ENCODE results near the gene CHN1.
A peak's percentile ranks its signal among the peaks of the same experiment; 100 is the strongest.

CHN1 gene

GRCh38 chr2:174981331-174981730, 23.9 kb downstream of the CHN1 start:
- DNase-seq (ENCODE audit: low read depth, low spot score), result no peak

GRCh38 chr2:174979996-174980395, 25.2 kb downstream of the CHN1 start:
- no peak for DNase-seq (ENCODE audit: low read depth, low spot score)
- no peak overlapping the region for H3K4me3 ChIP-seq (ENCODE audit: low read length)

More at GRCh38 chr2:174981331-174981730, 23.9 kb downstream of the CHN1 start:
- H3K4me3 ChIP-seq (ENCODE audit: low read length), result no peak overlapping the region

- no peak overlapping the region for H3K4me3 ChIP-seq (ENCODE audit: low read length)
- DNase-seq (ENCODE audit: low read depth, low spot score), result no peak
Observed at GRCh38 chr2:174977364-174977763, 27.8 kb downstream of the CHN1 start.

DNA sequence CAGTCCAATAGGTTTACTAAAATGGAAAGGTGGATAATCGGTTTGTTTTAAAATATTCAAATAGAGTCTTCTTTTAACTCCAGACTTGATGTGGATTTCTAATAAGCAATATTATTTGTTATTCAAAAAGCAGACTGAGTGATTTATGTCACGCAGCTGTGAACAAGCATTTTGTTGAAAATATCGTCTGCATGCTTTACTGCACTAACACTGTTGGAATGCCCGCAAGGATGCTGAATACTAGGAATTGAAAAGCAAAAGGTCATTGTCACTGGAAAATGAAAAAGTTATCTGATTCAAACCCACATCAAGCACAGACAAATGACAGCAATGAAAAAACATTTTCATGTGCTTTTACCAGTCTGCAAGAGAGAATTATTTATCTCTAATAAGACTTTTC, 31.1 kb downstream of the CHN1 start:
- no peak overlapping the region for H3K4me3 ChIP-seq (ENCODE audit: low read length)
- DNase-seq (ENCODE audit: low read depth, low spot score), result no peak

- no peak overlapping the region for H3K4me3 ChIP-seq (ENCODE audit: low read length)
- DNase-seq (ENCODE audit: low read depth, low spot score), result no peak
Observed at GRCh38 chr2:174972924-174973323, 32.3 kb downstream of the CHN1 start.

DNA sequence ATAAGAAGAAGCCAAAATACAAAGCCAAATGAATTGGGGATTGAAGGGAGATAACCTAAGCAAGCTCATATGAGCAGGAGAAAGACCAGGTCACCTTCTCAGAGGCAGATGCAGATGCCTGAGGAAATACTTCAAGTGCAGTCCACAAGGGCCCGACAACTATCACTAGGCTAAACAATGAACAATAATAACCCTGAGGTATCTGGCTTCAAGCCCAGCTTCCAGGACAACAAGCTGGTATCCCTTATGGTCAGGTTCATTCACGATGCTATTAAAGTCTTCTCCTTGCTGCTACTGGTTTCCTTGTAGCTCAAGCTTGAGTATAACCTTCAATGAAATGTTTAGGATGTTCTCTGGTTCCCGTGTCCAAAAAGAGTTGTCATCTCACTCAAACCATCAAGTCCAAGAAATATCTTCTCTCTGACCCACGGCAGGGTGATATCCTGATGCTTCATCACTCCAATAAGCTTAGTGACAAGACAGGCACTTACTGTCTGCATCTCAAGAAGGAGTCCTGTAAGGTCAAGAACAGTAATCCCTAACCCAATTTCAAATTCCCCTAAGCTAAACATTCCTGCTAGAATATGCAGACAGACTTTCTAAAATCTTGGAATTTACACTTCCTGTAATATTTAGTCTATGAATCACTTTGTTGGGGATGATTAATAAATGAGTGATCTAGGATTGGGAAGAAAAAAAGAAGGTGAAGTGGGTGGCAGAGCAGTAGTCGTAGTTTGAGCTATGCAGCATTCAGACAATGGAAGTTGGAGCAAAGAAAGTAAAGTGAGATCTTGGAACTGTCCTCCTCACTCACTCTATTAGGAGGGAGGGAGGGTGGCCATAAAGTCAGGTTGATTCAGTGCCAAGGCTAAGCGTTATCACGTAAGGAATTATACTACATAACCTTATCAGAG, 33.1 kb downstream of the CHN1 start:
- no peak for DNase-seq (ENCODE audit: low read depth, low spot score)
- H3K4me3 ChIP-seq (ENCODE audit: low read length), result no peak overlapping the region

- no peak for DNase-seq (ENCODE audit: low read depth, low spot score)
- H3K4me3 ChIP-seq (ENCODE audit: low read length), result no peak overlapping the region
Observed at GRCh38 chr2:174970092-174970491, 35.1 kb downstream of the CHN1 start.

- DNase-seq (ENCODE audit: low read depth, low spot score), result peak; percentile 60
- peak overlapping the region; percentile 15 for H3K4me3 ChIP-seq (ENCODE audit: low read length)
Observed at GRCh38 chr2:174969091-174969734, 36.0 kb downstream of the CHN1 start.

- DNase-seq (ENCODE audit: low read depth, low spot score), result no peak
- no peak overlapping the region for H3K4me3 ChIP-seq (ENCODE audit: low read length)
Observed at GRCh38 chr2:174967691-174968260, 37.4 kb downstream of the CHN1 start.

DNA sequence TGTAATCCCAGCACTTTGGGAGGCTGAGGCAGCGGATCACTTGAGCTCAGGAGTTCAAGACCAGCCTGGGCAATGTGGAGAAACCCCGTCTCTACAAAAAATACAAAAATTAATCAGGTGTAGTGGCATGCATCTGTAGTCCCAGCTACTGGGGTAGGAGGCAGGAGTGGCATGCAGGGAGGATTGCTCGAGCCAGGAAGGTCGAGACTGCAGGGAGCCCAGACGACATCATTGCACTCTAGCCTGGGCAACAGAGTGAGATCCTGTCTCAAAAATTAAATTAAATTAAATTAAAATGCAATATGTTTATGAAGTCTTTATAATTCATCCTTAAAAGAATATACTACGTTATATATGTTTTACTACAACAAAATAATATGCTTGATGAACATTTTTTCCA, 38.1 kb downstream of the CHN1 start:
- DNase-seq (ENCODE audit: low read depth, low spot score), result no peak
- no peak overlapping the region for H3K4me3 ChIP-seq (ENCODE audit: low read length)

DNA sequence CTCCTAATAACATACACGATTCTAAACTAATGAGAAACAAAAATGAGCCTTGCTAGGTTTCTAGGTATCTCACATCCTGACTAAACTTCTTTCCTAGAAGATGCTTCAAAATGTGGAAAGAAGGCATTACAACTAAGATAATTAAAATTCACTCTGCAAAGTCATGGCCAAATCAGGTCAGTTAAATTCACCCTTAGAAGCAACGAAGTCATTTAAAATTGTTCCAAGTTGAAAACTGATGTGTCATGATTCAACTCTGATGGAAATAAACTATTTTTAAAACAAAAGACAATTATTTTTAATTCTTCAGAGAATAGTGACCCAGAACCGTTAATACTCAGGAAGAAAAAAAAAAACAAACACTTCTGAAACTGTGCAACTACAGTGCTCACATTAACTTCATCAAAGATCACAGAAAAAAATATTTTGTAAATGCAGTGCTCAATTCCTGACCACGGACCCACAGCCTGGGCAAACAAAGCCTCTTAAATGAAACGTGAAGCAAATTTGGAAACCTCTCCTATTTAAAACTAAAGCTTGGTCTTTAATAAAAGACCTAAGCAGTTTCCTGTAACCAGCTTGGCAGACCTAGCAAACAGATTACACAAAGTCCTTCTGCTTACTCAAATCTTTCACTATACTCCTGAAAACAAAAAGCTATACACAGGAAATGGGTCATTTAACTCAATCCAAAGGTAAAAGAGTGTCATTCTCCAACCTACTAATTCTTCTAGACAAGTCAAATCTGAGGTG, 39.0 kb downstream of the CHN1 start:
- no peak overlapping the region for H3K4me3 ChIP-seq (ENCODE audit: low read length)

DNA sequence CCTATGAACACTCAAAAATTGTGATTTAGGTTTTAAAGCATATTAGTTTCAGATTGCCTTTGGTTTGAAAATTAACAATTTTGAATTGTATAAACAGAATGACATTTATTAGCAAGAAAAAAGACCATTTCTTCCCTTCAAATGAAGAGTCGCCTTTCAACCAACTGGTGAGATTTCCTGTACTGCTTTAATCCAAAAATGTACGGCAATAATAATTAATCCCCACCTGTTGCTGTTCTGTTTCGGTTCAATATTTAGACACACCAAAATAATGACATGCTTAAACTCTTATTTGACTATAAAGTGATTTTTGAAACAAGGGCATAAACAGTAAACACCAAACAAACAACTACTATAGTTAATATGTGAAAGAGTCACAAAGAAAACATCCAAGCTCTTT, 39.6 kb downstream of the CHN1 start:
- DNase-seq (ENCODE audit: low read depth, low spot score), result no peak
- no peak overlapping the region for H3K4me3 ChIP-seq (ENCODE audit: low read length)

More for the DNA sequence above, 39.0 kb downstream of the CHN1 start:
- no peak for DNase-seq (ENCODE audit: low read depth, low spot score)

DNA sequence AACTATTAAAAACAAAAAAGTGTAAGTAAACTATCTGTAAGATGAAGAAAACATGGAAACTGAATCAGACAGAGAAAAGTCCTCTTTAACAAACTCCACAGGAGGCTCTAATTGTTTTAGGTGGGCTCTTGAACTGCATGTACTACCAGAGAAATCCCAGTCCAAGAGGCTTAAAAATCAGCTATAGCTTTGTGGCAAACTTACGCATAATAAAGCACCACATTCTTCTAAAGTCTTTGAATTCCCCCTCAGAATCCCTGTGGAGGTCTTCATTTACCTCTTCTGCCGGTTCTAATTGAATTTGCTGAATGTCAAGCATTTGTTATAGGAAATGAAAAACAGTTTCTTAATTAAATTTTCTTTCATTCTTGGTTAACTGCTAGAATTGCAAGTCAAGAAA, 40.8 kb downstream of the CHN1 start:
- no peak for DNase-seq (ENCODE audit: low read depth, low spot score)
- no peak overlapping the region for H3K4me3 ChIP-seq (ENCODE audit: low read length)

GRCh38 chr2:174963437-174964400, 41.5 kb downstream of the CHN1 start:
- DNase-seq (ENCODE audit: low read depth, low spot score), result no peak
- H3K4me3 ChIP-seq (ENCODE audit: low read length), result no peak overlapping the region

GRCh38 chr2:174959787-174960186, 45.4 kb downstream of the CHN1 start:
- no peak overlapping the region for H3K4me3 ChIP-seq (ENCODE audit: low read length)
- DNase-seq (ENCODE audit: low read depth, low spot score), result no peak

DNA sequence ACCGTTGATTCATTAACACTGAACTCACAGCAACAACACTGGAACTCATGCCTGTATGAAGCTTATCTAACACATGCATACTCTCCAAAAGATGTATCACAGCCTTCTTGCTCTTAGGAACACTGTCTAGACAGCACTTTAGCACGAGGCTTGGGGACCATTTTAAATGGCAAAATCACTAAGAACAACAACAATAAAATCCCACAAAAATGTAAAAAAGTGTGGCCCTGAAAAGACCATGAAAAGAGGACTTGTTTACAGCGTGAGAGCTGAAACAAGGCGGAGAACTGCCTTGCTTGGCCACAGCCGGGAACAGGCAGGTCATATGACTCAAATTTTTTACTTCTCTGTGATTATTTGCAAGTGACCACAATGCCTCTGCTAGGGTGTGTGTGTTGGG, 48.1 kb downstream of the CHN1 start:
- no peak for DNase-seq (ENCODE audit: low read depth, low spot score)
- H3K4me3 ChIP-seq (ENCODE audit: low read length), result no peak overlapping the region

DNA sequence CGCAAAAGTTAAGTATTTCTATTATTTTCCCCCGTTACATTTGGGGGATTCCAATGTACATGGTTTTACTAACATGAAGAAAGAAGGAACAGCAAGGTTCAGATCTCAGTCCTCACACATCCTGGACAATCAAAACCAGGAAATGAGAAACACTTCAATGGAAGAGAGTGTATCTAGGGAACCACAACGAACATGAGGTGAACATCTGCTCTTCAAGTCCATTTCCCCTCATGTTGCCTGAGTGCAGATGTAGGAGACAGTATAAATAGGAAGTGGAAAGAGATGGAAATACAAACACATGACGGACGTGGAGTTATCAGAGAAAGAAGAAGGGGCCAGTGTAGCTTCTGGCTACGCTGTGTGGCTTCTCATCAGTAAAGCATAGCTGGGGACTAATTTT, 52.6 kb downstream of the CHN1 start:
- DNase-seq (ENCODE audit: low read depth, low spot score), result peak; percentile 48
- no peak overlapping the region for H3K4me3 ChIP-seq (ENCODE audit: low read length)

- no peak for DNase-seq (ENCODE audit: low read depth, low spot score)
- H3K4me3 ChIP-seq (ENCODE audit: low read length), result no peak overlapping the region
Observed at GRCh38 chr2:174951745-174952144, 53.4 kb downstream of the CHN1 start.
